ENCODE data around the gene RAB2B.
"Not testable (repeated sequence)": the region's sequence is repeated elsewhere in the genome, so short reads cannot be mapped to it uniquely, and the experiment has no call there.

Gene RAB2B

GRCh38 chr14:21455912-21456667, 20.7 kb downstream of the RAB2B start, which contains the start of gene CHD8:
Gene CHD8 (minus strand): TSS chr14:21456123. CDS start chr14:21431643, 24,480 bp downstream.
- in situ Hi-C loops (cut with HindIII; ENCODE audit: low pct_unique_long_range_greater_than_20kb, low sequenced_read_pairs) = no loop called here

GRCh38 chr14:21455592-21455911, 21.2 kb downstream of the RAB2B start:
- in situ Hi-C loops (cut with HindIII; ENCODE audit: low pct_unique_long_range_greater_than_20kb, low sequenced_read_pairs) = no loop called here

More at GRCh38 chr14:21455912-21456667, 20.7 kb downstream of the RAB2B start, which contains the start of gene CHD8:
- DNase-seq (ENCODE audit: low read depth in 1 of 2, low spot score in 1 of 2) = peak; percentile 86 to 99
- TF ChIP-seq JUND (IDR thresholded peaks at IDR 0.05; ENCODE audit: low read depth) = no peak

GRCh38 chr14:21454843-21455544, 21.8 kb downstream of the RAB2B start:
- DNase-seq (ENCODE audit: low read depth in 1 of 2, low spot score in 1 of 2) = no peak
- in situ Hi-C loops (cut with HindIII; ENCODE audit: low pct_unique_long_range_greater_than_20kb, low sequenced_read_pairs) = no loop called here
- no peak for TF ChIP-seq JUND (IDR thresholded peaks at IDR 0.05; ENCODE audit: low read depth)

More at GRCh38 chr14:21455592-21455911, 21.2 kb downstream of the RAB2B start:
- DNase-seq (ENCODE audit: low read depth in 1 of 2, low spot score in 1 of 2) = no peak
- no peak for TF ChIP-seq JUND (IDR thresholded peaks at IDR 0.05; ENCODE audit: low read depth)

GRCh38 chr14:21449899-21450216, 26.9 kb downstream of the RAB2B start:
- TF ChIP-seq JUND (IDR thresholded peaks at IDR 0.05; ENCODE audit: low read depth) = no peak
- DNase-seq (ENCODE audit: low read depth in 1 of 2, low spot score in 1 of 2) = no peak
- in situ Hi-C loops (cut with HindIII; ENCODE audit: low pct_unique_long_range_greater_than_20kb, low sequenced_read_pairs) = no loop called here

- DNase-seq (ENCODE audit: low read depth in 1 of 2, low spot score in 1 of 2); in situ Hi-C loops (cut with HindIII; ENCODE audit: low pct_unique_long_range_greater_than_20kb, low sequenced_read_pairs): not testable (repeated sequence)
Measured at GRCh38 chr14:21442657-21443056, 34.1 kb downstream of the RAB2B start.

GRCh38 chr14:21440859-21441258, 35.9 kb downstream of the RAB2B start:
- in situ Hi-C loops (cut with HindIII; ENCODE audit: low pct_unique_long_range_greater_than_20kb, low sequenced_read_pairs) = no loop called here
- no peak for TF ChIP-seq JUND (IDR thresholded peaks at IDR 0.05; ENCODE audit: low read depth)
- peak in 1 of 2 experiments; percentile 37 for DNase-seq (ENCODE audit: low read depth in 1 of 2, low spot score in 1 of 2)

GRCh38 chr14:21437063-21437901, 39.5 kb downstream of the RAB2B start:
- no peak for TF ChIP-seq JUND (IDR thresholded peaks at IDR 0.05; ENCODE audit: low read depth)
- in situ Hi-C loops (cut with HindIII; ENCODE audit: low pct_unique_long_range_greater_than_20kb, low sequenced_read_pairs) = no loop called here
- peak; percentile 46 to 99 for DNase-seq (ENCODE audit: low read depth in 1 of 2, low spot score in 1 of 2)

GRCh38 chr14:21436567-21437062, 40.1 kb downstream of the RAB2B start:
- no peak for DNase-seq (ENCODE audit: low read depth in 1 of 2, low spot score in 1 of 2)
- TF ChIP-seq JUND (IDR thresholded peaks at IDR 0.05; ENCODE audit: low read depth) = no peak
- in situ Hi-C loops (cut with HindIII; ENCODE audit: low pct_unique_long_range_greater_than_20kb, low sequenced_read_pairs) = no loop called here

- DNase-seq (ENCODE audit: low read depth in 1 of 2, low spot score in 1 of 2) = peak in 1 of 2 experiments; percentile 61
- in situ Hi-C loops (cut with HindIII; ENCODE audit: low pct_unique_long_range_greater_than_20kb, low sequenced_read_pairs) = no loop called here
- no peak for TF ChIP-seq JUND (IDR thresholded peaks at IDR 0.05; ENCODE audit: low read depth)
Measured at GRCh38 chr14:21431126-21431525, 45.6 kb downstream of the RAB2B start.

GRCh38 chr14:21428930-21429329, 47.8 kb downstream of the RAB2B start:
- no peak for TF ChIP-seq JUND (IDR thresholded peaks at IDR 0.05; ENCODE audit: low read depth)
- in situ Hi-C loops (cut with HindIII; ENCODE audit: low pct_unique_long_range_greater_than_20kb, low sequenced_read_pairs) = no loop called here
- DNase-seq (ENCODE audit: low read depth in 1 of 2, low spot score in 1 of 2) = no peak

GRCh38 chr14:21426692-21427091, 50.1 kb downstream of the RAB2B start:
- TF ChIP-seq JUND (IDR thresholded peaks at IDR 0.05; ENCODE audit: low read depth) = no peak
- in situ Hi-C loops (cut with HindIII; ENCODE audit: low pct_unique_long_range_greater_than_20kb, low sequenced_read_pairs) = no loop called here
- no peak for DNase-seq (ENCODE audit: low read depth in 1 of 2, low spot score in 1 of 2)

- DNase-seq (ENCODE audit: low read depth in 1 of 2, low spot score in 1 of 2) = no peak
- in situ Hi-C loops (cut with HindIII; ENCODE audit: low pct_unique_long_range_greater_than_20kb, low sequenced_read_pairs) = no loop called here
- no peak for TF ChIP-seq JUND (IDR thresholded peaks at IDR 0.05; ENCODE audit: low read depth)
Measured at GRCh38 chr14:21419528-21419927, 57.2 kb downstream of the RAB2B start.
